AG04450 (cell line): Measurements from ENCODE around the gene SLC35F1. TPM values are rescaled to one million over a fixed set of nuclear protein-coding genes. Genes with fewer than 3 reads are reported as not detected.

Experiments
- CTCF ChIA-PET: fragments of 300-600, 350-600 bp; formaldehyde crosslinking; extraction: SDS; loops from one replicate; lab custom pipeline; 2022; ENCODE audit warnings: antibody characterized with exemption, inconsistent platforms; lab: Charles Lee
- POLR2A ChIA-PET: fragments of 350-600 bp; formaldehyde crosslinking; extraction: SDS; loops from one replicate; lab custom pipeline; 2021; ENCODE audit warnings: antibody characterized with exemption, inconsistent platforms; lab: Yijun Ruan, JAX
- DNase-seq: peaks from one replicate; pipeline ENCODE4 v3.0.0-alpha.2; 2011; ENCODE audit warnings: low read depth, low spot score
- H3K27ac ChIP-seq: one replicate; pipeline ENCODE4 v1.5.1; 2012; ENCODE audit warnings: low read depth, low read length, control low read depth
- H3K27me3 ChIP-seq: one replicate; pipeline ENCODE4 v1.6.0; 2012; ENCODE audit warnings: low read length; ENCODE audit not compliant: control insufficient read depth, insufficient read depth
- H3K4me3 ChIP-seq: 2 replicates; pipeline ENCODE4 v1.5.1; 2011; ENCODE audit warnings: mild to moderate bottlenecking, low read depth, low read length, control low read depth
- H3K9me3 ChIP-seq: 2 replicates; pipeline ENCODE4 v1.5.1; 2012; ENCODE audit warnings: low read length; ENCODE audit not compliant: control insufficient read depth, insufficient read depth
- CTCF ChIP-seq: IDR thresholded peaks from 2 replicates; pipeline ENCODE4 v1.5.1; 2011; ENCODE audit warnings: low read depth, low read length, control low read depth, inconsistent platforms
- polyA plus RNA-seq: library from polyadenylated mRNA; depleted of rRNA; stranded (reverse); fragments of >200 nt; gene quantifications from 2 replicates; pipeline ENCODE4 v1.2.3, GENCODE V29; 2011

Gene SLC35F1
- polyA plus RNA-seq, 1 experiment, result 0.14 TPM

- ChIA-PET POLR2A (no interaction called here), CTCF (no interaction called here)
- no peak for TF ChIP-seq CTCF
- Histone ChIP-seq H3K4me3 (no peak overlapping the region), H3K9me3 (no peaks in the 10 kb centered on the region), H3K27ac (no peak overlapping the region), H3K27me3 (no peaks in the 10 kb centered on the region)
- no peak for DNase-seq
Observed at GRCh38 chr6:118128755-118129154, 221.7 kb downstream of the SLC35F1 start.

- no peak for DNase-seq
- ChIA-PET CTCF (no interaction called here), POLR2A (no interaction called here)
- no peak for TF ChIP-seq CTCF
- Histone ChIP-seq H3K9me3 (no peaks in the 10 kb centered on the region), H3K27ac (no peak overlapping the region), H3K27me3 (no peaks in the 10 kb centered on the region), H3K4me3 (no peak overlapping the region)
Observed at GRCh38 chr6:118134206-118134605, 227.1 kb downstream of the SLC35F1 start.

- CTCF ChIA-PET, result no interaction called here
- POLR2A ChIA-PET, result no interaction called here
- no peak for DNase-seq
- no peaks in the 10 kb centered on the region for H3K27me3 ChIP-seq
- TF ChIP-seq CTCF, result no peak
- no peak overlapping the region for H3K27ac ChIP-seq
- H3K4me3 ChIP-seq, result no peak overlapping the region
- H3K9me3 ChIP-seq, result no peaks in the 10 kb centered on the region
Observed at GRCh38 chr6:118134736-118135135, 227.7 kb downstream of the SLC35F1 start.

GRCh38 chr6:118135371-118135770, 228.3 kb downstream of the SLC35F1 start:
- CTCF ChIA-PET, result no interaction called here

GRCh38 chr6:118141211-118141610, 234.1 kb downstream of the SLC35F1 start:
- H3K9me3 ChIP-seq, result no peaks in the 10 kb centered on the region
- no peak for TF ChIP-seq CTCF
- no peaks in the 10 kb centered on the region for H3K27me3 ChIP-seq
- POLR2A ChIA-PET, result no interaction called here
- H3K27ac ChIP-seq, result no peak overlapping the region
- CTCF ChIA-PET, result no interaction called here
- DNase-seq, result no peak
- H3K4me3 ChIP-seq, result no peak overlapping the region

More at GRCh38 chr6:118135371-118135770, 228.3 kb downstream of the SLC35F1 start:
- H3K9me3 ChIP-seq, result no peaks in the 10 kb centered on the region
- no peaks in the 10 kb centered on the region for H3K27me3 ChIP-seq
- H3K4me3 ChIP-seq, result no peak overlapping the region
- H3K27ac ChIP-seq, result no peak overlapping the region
- no peak for DNase-seq
- TF ChIP-seq CTCF, result no peak
- POLR2A ChIA-PET, result no interaction called here
